ACHN (cell line): Measurements from ENCODE around the gene SLC18B1.

Experiments
- DNase-seq: peaks from one replicate; pipeline ENCODE4 v3.0.0-alpha.2; 2015
- in situ Hi-C: cut with HindIII; loops from 2 replicates; pipeline ENCODE4 v1.10.0; 2017; ENCODE audit warnings: low sequenced_read_pairs, low pct_ligation_motif_present, low pct_unique_long_range_greater_than_20kb

The SLC18B1 gene

DNA sequence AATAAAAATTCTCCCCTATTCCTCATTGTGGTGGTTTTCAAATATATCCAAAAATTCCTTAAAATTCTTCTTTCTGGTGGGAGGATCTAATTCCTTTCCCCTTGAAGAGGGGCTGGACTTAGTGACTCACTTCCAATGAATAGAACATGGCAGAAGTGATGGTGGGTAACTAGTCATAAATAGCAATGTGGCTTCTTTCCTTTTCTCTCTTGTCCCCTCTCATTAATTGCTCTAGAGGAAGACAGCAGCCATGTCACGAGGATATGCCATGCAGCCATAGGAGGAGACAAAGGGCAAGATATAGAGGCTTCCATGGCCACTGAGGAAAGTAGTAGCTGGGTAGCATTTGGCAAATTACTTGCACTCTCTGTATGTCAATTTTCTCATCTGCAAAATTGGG lies 46.6 kb downstream of the SLC18B1 start:
- in situ Hi-C loops, result no loop called here
- DNase-seq, result no peak

DNA sequence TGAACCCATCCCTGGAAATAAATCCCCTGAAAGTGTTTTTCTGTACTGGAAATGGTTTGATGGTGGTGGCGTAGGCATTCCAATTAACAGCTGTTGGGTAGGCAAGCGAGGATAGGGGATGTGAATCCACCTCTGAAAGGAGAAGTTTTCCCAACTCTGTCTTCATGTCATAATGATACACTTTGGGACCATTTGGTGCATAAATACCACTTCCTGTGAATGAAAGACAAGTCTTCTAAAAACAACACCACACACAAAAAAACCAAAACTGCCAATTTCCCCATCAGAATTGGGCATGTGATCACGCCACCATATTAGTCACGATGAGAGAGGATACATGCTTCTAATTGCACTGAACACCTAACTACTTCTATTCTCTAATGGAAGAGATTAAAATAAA lies 47.1 kb downstream of the SLC18B1 start:
- in situ Hi-C loops, result no loop called here
- DNase-seq, result no peak

DNA sequence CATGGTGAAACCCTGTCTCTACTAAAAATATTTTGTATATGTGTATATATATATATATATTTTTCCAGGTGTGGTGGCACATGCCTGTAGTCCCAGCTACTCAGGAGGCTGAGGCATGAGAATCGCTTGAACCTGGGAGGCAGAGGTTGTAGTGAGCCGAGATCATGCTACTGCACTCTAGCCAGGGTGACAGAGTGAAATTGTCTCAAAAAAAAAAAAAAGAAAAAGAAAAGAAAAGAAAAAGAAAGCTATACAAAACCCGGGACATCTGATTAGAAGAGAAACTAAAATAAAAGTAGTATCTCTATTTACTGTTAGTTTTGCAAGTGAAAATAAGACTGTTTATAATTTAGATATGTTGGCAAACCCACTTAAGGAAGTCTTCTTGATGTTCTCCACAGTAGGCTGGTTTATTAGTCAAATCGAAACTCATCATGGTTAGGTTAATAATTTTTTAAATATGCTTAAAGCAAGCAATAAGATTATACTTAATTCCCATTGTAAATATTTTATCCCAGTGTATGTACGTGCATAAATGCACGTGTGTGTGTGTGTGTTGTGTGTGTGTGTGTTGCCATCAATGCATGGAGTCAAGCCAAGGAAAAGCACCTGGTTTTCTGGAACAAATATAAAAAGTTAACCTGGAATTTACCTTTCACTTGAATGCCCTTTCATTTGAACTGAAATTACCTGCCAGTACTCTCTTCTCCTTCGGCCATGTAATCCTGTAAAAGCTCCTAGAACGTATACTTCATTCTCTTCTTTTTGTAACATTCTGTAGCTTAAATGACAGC lies 47.8 kb downstream of the SLC18B1 start:
- DNase-seq, result no peak
- in situ Hi-C loops, result no loop called here

DNA sequence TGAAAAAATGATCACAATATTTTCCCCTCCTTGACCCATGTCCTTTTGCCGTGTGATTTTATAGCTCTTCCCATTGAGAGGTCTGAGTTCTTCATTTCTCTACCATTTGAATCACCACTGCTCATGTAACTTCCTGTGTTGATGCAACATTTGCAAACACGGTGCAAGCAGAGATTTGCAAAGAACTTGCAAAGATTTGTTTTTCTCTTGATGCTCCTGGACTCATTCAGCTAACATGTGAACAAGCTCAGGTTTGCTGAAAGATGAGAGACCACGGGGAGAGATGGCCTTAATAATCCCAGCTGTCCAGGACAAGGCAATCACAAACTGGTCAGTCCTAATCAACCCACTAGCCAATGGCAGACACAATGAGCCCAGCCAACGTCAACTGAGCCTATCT lies 49.3 kb downstream of the SLC18B1 start:
- DNase-seq, result no peak
- in situ Hi-C loops, result no loop called here

DNA sequence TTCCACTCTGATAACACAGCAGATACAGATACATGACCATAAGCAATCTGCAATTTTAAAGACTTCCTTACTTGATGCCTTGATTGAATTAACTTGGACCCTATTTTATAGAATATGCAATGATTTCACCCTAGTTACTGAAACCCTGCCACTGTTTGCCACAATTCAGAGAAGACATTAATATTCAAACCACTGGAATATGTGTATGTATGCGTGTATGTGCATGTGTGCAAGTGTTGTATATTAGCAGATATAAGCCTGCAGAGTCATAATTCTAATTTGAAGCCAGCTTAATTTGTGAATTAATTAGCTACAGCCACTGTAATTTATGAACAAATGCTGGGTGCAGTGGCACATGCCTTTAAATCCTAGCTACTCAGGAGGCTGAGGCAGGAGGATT lies 50.0 kb downstream of the SLC18B1 start:
- in situ Hi-C loops, result no loop called here
- no peak for DNase-seq

DNA sequence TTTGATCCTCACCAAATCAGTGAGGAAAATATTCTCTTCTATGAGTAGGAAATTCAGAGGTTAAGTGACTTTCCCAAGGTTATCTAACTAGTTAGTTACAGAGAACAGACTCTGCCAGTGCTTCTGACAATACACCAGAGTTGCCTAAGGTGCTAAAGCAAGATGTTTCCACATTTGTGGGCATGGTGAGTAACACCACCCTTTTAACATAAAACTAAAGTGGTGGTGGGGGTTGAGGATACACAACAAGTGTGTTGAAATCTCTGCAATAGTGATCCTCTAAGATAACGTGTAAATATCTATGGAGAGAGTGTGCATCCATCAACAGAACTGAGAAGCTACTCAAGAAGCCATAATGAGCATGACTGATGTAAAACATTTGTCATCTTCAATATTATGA lies 52.4 kb downstream of the SLC18B1 start:
- in situ Hi-C loops, result no loop called here
- no peak for DNase-seq

DNA sequence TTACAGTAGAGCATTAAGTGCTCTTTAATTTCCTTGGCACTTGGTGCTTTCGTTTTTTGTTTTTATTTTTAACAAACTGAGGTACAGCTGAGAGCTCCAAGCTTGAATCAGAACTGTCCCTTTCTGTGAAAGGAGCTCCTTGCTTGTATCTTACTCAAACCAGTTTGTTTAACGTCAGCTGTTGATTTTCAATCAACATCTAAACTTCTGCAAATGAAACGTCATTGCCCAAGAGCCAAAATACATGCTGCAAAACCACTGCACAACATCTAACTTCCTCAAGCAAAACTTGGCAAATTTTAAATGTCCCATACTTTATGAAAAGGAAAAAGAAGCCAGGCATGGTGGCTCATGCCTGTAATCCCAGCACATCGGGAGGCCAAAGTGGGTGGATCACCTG lies 55.9 kb downstream of the SLC18B1 start:
- DNase-seq, result no peak
- in situ Hi-C loops, result no loop called here

DNA sequence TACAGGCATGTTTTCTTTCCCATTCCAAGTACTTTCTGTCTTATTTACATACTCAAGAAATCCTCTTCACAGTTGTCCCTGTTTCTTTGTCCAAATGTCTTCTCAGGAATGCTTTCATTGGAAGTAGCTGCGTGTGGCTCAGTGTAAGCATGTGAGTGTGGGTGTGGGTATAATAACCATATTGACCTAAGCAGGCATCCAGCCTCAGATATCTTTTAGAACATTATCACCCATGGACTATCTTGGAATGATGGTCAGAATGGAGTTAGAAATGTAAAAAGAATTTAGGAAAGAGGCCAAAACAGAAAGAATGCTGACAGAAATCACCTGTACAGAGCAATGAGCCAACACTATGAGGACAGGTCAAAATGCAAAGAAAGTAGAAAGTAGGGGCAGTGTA lies 57.2 kb downstream of the SLC18B1 start:
- no peak for DNase-seq
- in situ Hi-C loops, result no loop called here

DNA sequence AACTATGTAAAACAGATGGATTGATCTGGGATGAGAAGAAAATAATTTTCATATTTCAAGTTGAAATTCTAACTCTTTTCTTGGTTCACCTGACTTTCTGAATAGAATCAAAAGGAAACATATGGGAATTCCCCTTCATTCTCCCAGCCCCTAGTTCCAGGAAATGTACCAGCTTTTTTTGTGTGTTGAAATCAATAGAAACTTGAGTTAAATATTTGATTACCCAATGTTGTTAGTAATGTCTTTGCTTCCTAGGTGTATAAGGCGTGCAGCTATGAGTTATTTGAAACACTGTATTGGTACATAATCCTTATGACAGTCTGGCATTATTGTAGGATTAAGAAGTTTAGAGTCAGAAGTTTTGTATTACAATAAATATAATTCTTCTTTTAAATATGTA lies 62.2 kb downstream of the SLC18B1 start:
- no peak for DNase-seq
- in situ Hi-C loops, result no loop called here

DNA sequence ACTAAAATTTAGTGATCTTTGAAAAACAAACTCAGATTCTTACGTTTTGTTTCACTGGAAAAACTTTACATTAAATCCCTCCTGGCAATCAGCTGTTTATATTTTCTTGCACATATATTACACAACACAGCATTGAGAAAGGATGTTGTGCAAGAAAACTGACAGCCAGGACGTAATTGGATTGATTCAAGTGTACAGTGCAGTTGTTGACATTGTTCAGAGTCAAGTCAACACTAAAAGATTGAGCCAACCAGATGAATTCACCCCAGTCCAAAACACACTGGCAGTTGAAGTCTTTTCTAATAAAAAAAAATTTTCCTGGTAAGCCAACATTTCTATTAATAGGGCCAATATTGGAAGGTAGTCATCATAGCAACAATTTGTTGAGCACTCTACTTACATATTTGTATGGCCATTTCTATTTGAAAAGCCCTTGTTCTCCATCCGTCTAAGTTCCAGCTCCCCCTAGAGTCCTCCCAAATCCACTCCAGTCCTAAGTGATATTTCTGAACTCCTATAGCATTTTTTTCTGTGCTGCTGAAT lies 63.7 kb downstream of the SLC18B1 start:
- DNase-seq, result peak; percentile 24
- in situ Hi-C loops, result no loop called here

DNA sequence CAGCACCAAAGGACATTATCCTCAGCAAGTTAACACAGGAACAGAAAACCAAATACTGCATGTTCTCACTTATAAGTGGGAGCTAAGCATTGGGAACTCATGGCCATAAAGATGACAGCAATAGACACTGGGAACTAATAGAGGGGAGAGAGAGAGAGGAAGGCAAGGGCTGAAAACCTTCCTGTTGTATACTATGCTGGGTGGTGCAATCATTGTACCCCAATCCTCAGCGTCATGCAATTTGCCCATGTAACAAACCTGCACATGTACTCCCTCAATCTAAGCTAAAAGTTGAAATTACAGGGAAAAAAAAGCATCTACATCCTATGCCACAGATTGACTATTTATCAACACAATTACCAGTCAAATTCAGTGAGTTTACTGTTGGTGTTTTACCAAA lies 64.6 kb downstream of the SLC18B1 start:
- in situ Hi-C loops, result no loop called here
- no peak for DNase-seq

DNA sequence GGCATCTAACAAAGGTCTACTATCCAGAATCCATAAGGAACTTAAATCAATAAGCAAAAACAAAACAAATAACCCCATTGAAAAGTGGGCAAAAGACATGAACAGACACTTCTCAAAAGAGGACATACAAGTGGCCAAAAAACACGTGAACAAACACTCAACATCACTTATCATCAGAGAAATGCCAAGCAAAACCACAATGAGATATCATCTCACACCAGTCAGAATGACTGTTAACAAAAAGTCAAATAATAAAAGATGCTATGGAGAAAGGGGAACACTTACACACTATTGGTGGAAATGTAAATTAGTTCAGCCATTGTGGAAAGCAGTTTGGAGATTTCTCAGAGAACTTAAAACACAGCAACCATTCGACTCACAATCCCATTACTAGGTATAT lies 65.2 kb downstream of the SLC18B1 start:
- no peak for DNase-seq
- in situ Hi-C loops, result no loop called here

DNA sequence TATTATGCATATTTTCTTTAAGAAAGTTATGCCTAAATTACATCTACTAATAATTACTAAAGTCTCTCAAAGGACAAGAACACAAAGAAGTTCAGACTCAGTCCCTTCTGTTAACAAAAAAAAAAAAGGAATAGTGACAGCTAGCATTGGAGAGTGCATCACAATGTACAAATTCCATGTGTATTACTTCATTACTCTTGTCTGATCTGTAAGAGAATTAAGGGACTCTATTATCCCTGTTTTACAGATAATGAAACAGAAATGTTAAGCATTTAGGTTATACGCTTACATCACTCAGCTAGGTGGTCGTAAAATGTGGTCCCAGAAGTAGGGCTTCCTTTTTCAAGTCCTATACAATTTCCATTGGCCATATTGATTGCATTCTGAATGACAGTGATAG lies 67.4 kb downstream of the SLC18B1 start:
- DNase-seq, result no peak
- in situ Hi-C loops, result no loop called here

DNA sequence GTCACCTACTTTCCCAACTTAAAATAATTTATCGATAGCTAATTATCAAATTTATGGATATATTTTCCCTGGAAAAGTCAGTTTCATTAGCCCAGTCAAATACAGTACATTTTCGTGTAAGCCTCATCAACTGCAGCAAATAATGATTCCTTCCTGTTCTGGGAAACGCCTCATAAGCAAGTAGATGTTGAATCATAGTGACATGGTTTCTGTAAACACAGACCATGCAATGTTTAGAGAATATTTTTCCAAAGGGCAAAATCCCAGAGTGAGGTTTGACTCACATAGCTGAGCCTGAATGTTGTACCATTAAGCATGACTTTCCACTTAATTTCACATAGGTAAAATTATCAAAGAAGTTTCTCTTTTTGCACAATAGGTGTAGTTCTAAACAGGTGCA lies 67.9 kb downstream of the SLC18B1 start:
- in situ Hi-C loops, result no loop called here
- DNase-seq, result no peak

DNA sequence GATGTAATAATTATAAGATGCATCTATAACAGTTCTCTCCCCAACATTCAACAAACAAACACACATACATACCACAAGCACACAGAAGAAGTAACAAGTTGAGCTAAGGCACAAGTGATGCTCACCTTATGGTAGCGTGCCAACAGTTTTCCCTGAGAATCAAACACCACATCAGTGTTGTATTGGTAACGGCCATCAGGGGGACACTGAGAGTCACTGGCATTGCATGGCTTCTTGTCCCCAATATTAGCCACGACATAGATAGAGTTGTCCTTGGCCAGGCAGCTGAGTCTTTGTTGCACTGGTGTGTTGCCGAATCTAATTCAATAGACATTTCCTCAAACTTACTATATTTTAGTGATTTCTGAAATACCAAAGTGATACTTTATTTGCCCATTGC lies 69.8 kb downstream of the SLC18B1 start:
- no peak for DNase-seq
- in situ Hi-C loops, result no loop called here

DNA sequence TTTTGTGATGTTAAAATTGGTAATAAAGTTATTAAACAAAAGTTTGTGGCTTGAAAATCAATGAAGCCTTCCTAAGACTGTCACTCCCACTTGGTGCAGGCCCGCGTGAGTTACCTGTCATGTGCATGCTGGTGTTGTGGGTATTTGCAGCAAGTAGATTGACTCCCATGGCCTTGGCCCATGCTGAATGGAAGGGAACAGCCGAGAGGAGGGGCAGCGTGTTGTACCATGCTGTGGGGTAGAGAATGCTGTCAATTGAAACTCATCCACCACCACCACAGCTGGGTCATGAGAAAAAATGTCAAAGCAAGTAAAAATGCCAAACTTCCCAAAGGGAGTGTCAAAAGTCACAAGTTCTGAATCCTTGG lies 71.8 kb downstream of the SLC18B1 start:
- no peak for DNase-seq
- in situ Hi-C loops, result no loop called here

DNA sequence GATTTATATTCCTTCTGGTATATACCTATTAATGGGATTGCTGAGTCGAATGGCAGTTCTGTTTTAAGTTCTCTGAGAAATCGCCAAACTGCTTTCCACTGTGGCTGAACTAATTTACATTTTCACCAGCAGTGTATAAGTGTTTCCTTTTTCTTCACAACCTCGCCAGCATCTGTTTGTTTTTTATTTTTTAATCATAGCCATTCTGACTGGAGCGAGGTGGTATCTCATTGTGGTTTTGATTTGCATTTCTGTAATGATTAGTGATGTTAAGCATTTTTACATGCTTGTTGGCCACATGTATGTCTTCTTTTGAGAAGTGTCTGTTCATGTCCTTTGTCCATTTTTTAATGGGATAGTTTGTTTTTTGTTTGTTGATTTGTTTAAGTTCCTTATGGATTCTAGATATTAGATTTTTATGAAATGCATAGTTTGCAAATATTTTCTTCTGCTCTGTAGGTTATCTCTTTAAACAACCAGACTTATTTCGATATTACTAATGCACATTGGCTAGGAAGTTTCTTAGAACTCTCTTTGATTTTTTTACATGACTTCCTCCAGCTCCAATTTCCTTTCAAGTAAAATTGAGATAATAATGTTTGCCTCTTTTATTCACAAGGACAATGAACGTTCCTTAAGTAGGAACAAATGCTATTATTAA lies 72.4 kb downstream of the SLC18B1 start:
- in situ Hi-C loops, result no loop called here
- DNase-seq, result no peak

DNA sequence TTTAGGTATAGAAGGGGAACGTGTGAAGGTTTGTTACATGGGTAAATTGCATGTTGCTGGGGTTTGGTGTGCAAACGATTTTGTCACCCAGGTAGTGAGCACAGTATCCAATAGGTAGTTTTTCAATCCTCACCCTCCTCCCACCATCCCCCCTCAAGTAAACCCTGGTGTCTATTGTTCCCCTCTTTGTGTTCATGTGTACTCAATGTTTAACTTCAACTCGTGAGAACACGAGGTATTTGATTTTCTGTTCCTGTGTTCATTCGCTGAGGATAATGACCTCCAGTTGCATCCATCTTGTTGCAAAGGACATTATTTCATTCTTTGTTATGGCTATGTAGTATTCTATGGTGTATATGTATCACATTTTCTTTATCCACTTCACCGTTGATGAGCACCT lies 73.0 kb downstream of the SLC18B1 start:
- in situ Hi-C loops, result no loop called here
- DNase-seq, result no peak

DNA sequence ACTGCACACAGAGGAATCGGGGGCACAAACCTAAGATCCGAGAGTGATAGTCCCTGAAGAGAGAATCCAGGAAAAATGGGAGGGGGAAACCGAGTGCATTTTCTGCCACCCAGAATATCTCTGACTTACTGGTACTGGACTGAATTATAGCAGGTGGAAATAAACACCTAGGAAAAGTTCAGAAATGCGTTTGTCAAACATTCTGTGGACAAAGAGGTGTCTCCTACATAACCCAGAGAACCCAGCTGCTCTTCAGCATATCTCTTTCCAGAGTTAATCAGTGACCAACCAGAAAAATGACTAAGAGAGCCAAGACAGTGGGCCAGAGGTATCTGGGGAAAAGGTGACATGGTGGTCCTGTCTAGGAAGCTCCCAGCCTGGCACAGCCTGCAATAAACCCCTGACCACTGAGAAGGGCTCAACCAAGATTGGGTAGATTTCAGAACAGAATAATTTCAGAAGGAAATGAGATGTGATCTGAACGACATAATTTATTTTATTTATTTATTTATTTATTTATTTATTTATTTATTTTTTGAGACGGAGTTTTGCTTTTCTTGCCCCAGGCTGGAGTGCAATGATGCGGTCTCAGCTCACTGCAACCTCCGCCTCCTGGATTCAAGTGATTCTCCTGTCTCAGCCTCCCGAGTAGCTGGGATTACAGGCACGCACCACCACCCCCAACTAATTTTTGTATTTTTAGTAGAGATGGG lies 78.5 kb downstream of the SLC18B1 start:
- peak; percentile 45 for DNase-seq
- in situ Hi-C loops, result no loop called here
